GM12878 (cell line): ENCODE data around the gene NAALADL1. TPM values are rescaled to one million over a fixed set of nuclear protein-coding genes. Genes with fewer than 3 reads are reported as not detected.
A peak's percentile ranks its signal among the peaks of the same experiment; 100 is the strongest.

Experiments used
- ATAC-seq: fragments of 200-7000 bp; cut with Tn5 transposase; 3 replicates; pipeline ENCODE4 v1.9.1; 2020; ENCODE audit warnings: mild to moderate bottlenecking, moderate library complexity
- BruUV-seq: library from RNA; stranded (reverse); fragments of 400-500 nt; replicated peaks from 2 replicates; lab custom pipeline; 2021; lab: Mats Ljungman, UMichigan
- CTCF ChIA-PET: fragments of 300-600 bp; sonication (Branson Sonifier 250); formaldehyde crosslinking; extraction: SDS; loops from one replicate; lab custom pipeline; 2021; ENCODE audit warnings: inconsistent platforms; lab: Yijun Ruan, JAX
- POLR2A ChIA-PET: fragments of 350-600 bp; formaldehyde crosslinking; extraction: SDS; loops from one replicate; lab custom pipeline; 2021; ENCODE audit warnings: inconsistent platforms; lab: Charles Lee
- RAD21 ChIA-PET: fragments of 300-600 bp; sonication (Branson Sonifier 250); formaldehyde crosslinking; loops from one replicate; lab custom pipeline; 2023; ENCODE audit warnings: antibody characterized with exemption; ENCODE audit not compliant: unreplicated experiment; lab: Charles Lee
- SMC1A ChIA-PET: fragments of 300-600 bp; sonication (Branson Sonifier 250); formaldehyde crosslinking; loops from one replicate; lab custom pipeline; 2023; ENCODE audit not compliant: unreplicated experiment, uncharacterized antibody; lab: Charles Lee
- DNase-seq: peaks from one replicate; pipeline ENCODE4 v3.0.0-alpha.2; 2011; ENCODE audit warnings: low read depth, low spot score
- FAIRE-seq: peaks from 3 replicates; lab custom pipeline; 2011; peaks lifted over from hg19 to GRCh38; lab: Jason Lieb, UNC
- H2AFZ ChIP-seq: 2 replicates; pipeline ENCODE4 v1.6.0; 2011; ENCODE audit warnings: low read depth, low read length, control low read depth; ENCODE audit not compliant: control insufficient read depth
- H3K27ac ChIP-seq: 2 replicates; pipeline ENCODE4 v1.5.1; 2011; ENCODE audit warnings: control low read depth; ENCODE audit not compliant: control insufficient read depth, insufficient read depth
- H3K27me3 ChIP-seq, 2 experiments: replicated peaks in 1 of 2; 2 replicates each; pipeline versions ENCODE4 v1.6.0 to v1.6.1; 2011; ENCODE audit warnings: low read length in 1 of 2; ENCODE audit not compliant: control insufficient read depth in 2 of 2, insufficient read depth in 2 of 2
- H3K36me3 ChIP-seq, 2 experiments: 2 replicates each; pipeline ENCODE4 v1.5.1; 2011; ENCODE audit warnings: low read length in 1 of 2; ENCODE audit not compliant: control insufficient read depth in 2 of 2, insufficient read depth in 2 of 2
- H3K4me1 ChIP-seq: 2 replicates; pipeline ENCODE4 v1.6.1; 2011; ENCODE audit warnings: mild to moderate bottlenecking, low read length, moderate library complexity, mixed read lengths; ENCODE audit not compliant: control insufficient read depth, insufficient read depth
- H3K4me2 ChIP-seq: 2 replicates; pipeline ENCODE4 v1.6.0; 2011; ENCODE audit warnings: control low read depth; ENCODE audit not compliant: control insufficient read depth, insufficient read depth
- H3K4me3 ChIP-seq: fragments of 200-600 bp; sonication (generic); 2 replicates; pipeline ENCODE4 v1.5.1; 2016
- H3K79me2 ChIP-seq: 2 replicates; pipeline ENCODE4 v1.6.0; 2011; ENCODE audit warnings: low read length; ENCODE audit not compliant: control insufficient read depth, insufficient read depth
- H3K9ac ChIP-seq: 2 replicates; pipeline ENCODE4 v1.8.0; 2011; ENCODE audit warnings: low read length, control low read depth, mixed read lengths; ENCODE audit not compliant: control insufficient read depth, insufficient read depth
- H3K9me3 ChIP-seq: replicated peaks from 3 replicates; pipeline ENCODE4 v1.5.1; 2011; ENCODE audit warnings: mild to moderate bottlenecking, low read length; ENCODE audit not compliant: control insufficient read depth, insufficient read depth
- H4K20me1 ChIP-seq: 2 replicates; pipeline ENCODE4 v1.6.0; 2011; ENCODE audit not compliant: control insufficient read depth, insufficient read depth
- BMI1 ChIP-seq: fragments of 450-650 bp; IDR thresholded peaks from 2 replicates; pipeline ENCODE4 v1.6.1; 2016; ENCODE audit warnings: mild to moderate bottlenecking, moderate library complexity, borderline replicate concordance
- IRF3 ChIP-seq: fragments of 450-650 bp; IDR thresholded peaks from 2 replicates; pipeline ENCODE4 v1.6.1; 2014; ENCODE audit warnings: mild to moderate bottlenecking
- NR2F1 ChIP-seq: fragments of 450-650 bp; conservative IDR thresholded peaks from 2 replicates; pipeline ENCODE4 v1.6.1; 2017; ENCODE audit warnings: mild to moderate bottlenecking
- PAX8 ChIP-seq: fragments of 450-650 bp; IDR thresholded peaks from 2 replicates; pipeline ENCODE4 v1.6.1; 2017; ENCODE audit warnings: mild to moderate bottlenecking, moderate library complexity
- SRF ChIP-seq, 2 experiments: IDR thresholded peaks; 2 replicates each; pipeline ENCODE4 v1.6.1; 2011; ENCODE audit warnings: low read depth in 2 of 2, low read length in 2 of 2, mild to moderate bottlenecking in 1 of 2, moderate library complexity in 1 of 2
- TBL1XR1 ChIP-seq: IDR thresholded peaks from 2 replicates; pipeline ENCODE4 v1.6.1; 2012; ENCODE audit warnings: low read depth, low read length, improper control_type of control experiment
- ZBED1 ChIP-seq: IDR thresholded peaks from 2 replicates; pipeline ENCODE4 v1.6.1; 2016; ENCODE audit warnings: borderline replicate concordance
- WGBS: methylation state at CpG from one replicate; pipeline ENCODE4 v1.1.6; 2016; ENCODE audit warnings: low lambda C conversion rate; ENCODE audit not compliant: insufficient replicate concordance, insufficient coverage; ENCODE audit errors: missing lambda C conversion rate; 5-methylcytosine and 5-hydroxymethylcytosine counted together
- in situ Hi-C: fragments of 300-500 bp; cut with MboI; formaldehyde crosslinking; loops from 9 replicates; pipeline ENCODE4 v1.14.3; 2018; ENCODE audit warnings: mixed read lengths
- intact Hi-C: fragments of 100-400 bp; cut with micrococcal nuclease; formaldehyde crosslinking; loops from one replicate; pipeline ENCODE4 v1.14.2; 2022; ENCODE audit not compliant: unreplicated experiment
- polyA plus RNA-seq, 11 experiments: library from polyadenylated mRNA; depleted of rRNA in 4 of 11; unstranded in 6 of 11; stranded (reverse) in 5 of 11; fragments of >200 nt; fragmentation: Nextera tagmentation in 4 of 11; fragmentation: Illumina TruSeq in 1 of 11; extraction: Ambion mirVana in 4 of 11; extraction: Trizol in 1 of 11; gene quantifications; 1 replicate in 1 of 11; 2 replicates in 10 of 11; pipeline versions ENCODE4 v1.2.1 to v1.2.3, GENCODE V29; 2011 to 2016; ENCODE audit warnings: inconsistent platforms in 2 of 11, missing spikeins in 2 of 11, low read depth in 1 of 11
- total RNA-seq, 4 experiments: library from RNA; depleted of rRNA in 3 of 4; stranded (reverse); fragments of >200 nt in 3 of 4; fragmentation: Illumina TruSeq in 1 of 4; extraction: Trizol in 1 of 4; gene quantifications; 2 replicates each; pipeline versions ENCODE4 v1.2.1 to v1.2.3, GENCODE V29; 2013 to 2021

NAALADL1 gene
- total and polyA plus RNA-seq, 10 of the 15 experiments (the other 5 are each of a cell fraction or from before 2014, with no cell fraction given), result 0.77 to 5.5 (median 1.5) TPM

- TF ChIP-seq BMI1 (no peak), TBL1XR1 (no peak), PAX8 (no peak)
Observed at GRCh38 chr11:65045728-65046127, 12.6 kb downstream of the NAALADL1 start (continued).

- Histone ChIP-seq H3K79me2 (peaks cover 5% of the 10 kb centered on the region), H3K9ac (no peak overlapping the region), H3K4me1 (peaks cover 8% of the 10 kb centered on the region)
- no peak for TF ChIP-seq IRF3
- TF ChIP-seq ZBED1, result no peak
- 0 out of 2 replicates have a peak, but pooled peaks have one; percentile 17 for TF ChIP-seq NR2F1
- TF ChIP-seq SRF (IDR thresholded peaks at IDR 0.05; ENCODE audit: low read depth in 2 of 2, low read length in 2 of 2), result no peak
- TF ChIP-seq, all 136 proteins: peak for 1
- intact Hi-C loops (no loop called here), in situ Hi-C loops (no loop called here)
- H4K20me1 ChIP-seq, result no peaks in the 10 kb centered on the region
- FAIRE-seq (no peak), DNase-seq (no peak), ATAC-seq (no peak)
- WGBS, result 98% methylated on average over 5 of the region's 5 CpGs
- H3K27me3 ChIP-seq, result no peaks in the 10 kb centered on the region
- no peak overlapping the region for H3K4me3 ChIP-seq
- CTCF ChIA-PET, result no interaction called here
- no TSS peak for BruUV-seq
- H3K4me2 ChIP-seq, result no peak overlapping the region
- RAD21 ChIA-PET, result interaction anchor here (0.5 kb wide), 1 partner anchor 17 kb away, joined by 5 read pairs; no protein-coding TSS in a partner anchor
- SMC1A ChIA-PET, result no interaction called here
- POLR2A ChIA-PET, result interaction anchor here (1.0 to 2.1 kb wide), 2 partner anchors 16 to 24 kb away, joined by 3 to 5 read pairs; no protein-coding TSS in a partner anchor
- H3K36me3 ChIP-seq, result peaks cover 0 to 5% of the 10 kb centered on the region in 2 experiments; a peak in 3 of 4 replicates
- H3K27ac ChIP-seq, result no peak overlapping the region
- no peak overlapping the region for H2AFZ ChIP-seq
- no peaks in the 10 kb centered on the region for H3K9me3 ChIP-seq
Observed at GRCh38 chr11:65045061-65045460, 13.3 kb downstream of the NAALADL1 start.
